HL-60 (cell line): ENCODE results near the gene SMO.

Experiments used
- DNase-seq, 2 experiments: peaks; one replicate each; pipeline ENCODE4 v3.0.0-alpha.2; 2010 to 2020; ENCODE audit warnings: low read depth in 1 of 2, low spot score in 1 of 2
- H3K27ac ChIP-seq: fragments of 250-450 bp; sonication (Bioruptor Pico); replicated peaks from 2 replicates; pipeline ENCODE4 v1.5.1; 2020; ENCODE audit warnings: mild to moderate bottlenecking, moderate library complexity
- H3K27me3 ChIP-seq: fragments of 250-450 bp; sonication (Bioruptor Pico); 2 replicates; pipeline ENCODE4 v1.5.1; 2021; ENCODE audit warnings: mild to moderate bottlenecking, moderate library complexity; ENCODE audit not compliant: insufficient read depth, poor library complexity, severe bottlenecking
- H3K4me3 ChIP-seq: replicated peaks from 2 replicates; pipeline ENCODE4 v1.5.1; 2011; ENCODE audit warnings: mild to moderate bottlenecking, control low read depth, low read length; ENCODE audit not compliant: insufficient read depth
- GABPA ChIP-seq: IDR thresholded peaks from 2 replicates; pipeline ENCODE4 v1.6.1; 2012; ENCODE audit warnings: low read depth
- POLR2AphosphoS5 ChIP-seq: IDR thresholded peaks from 2 replicates; pipeline ENCODE4 v1.6.1; 2012; ENCODE audit warnings: low read depth
- SPI1 ChIP-seq: IDR thresholded peaks from 2 replicates; pipeline ENCODE4 v1.6.1; 2012; ENCODE audit warnings: low read depth, mild to moderate bottlenecking, borderline replicate concordance
- TF ChIP-seq, protein P1 (sequence below): IDR thresholded peaks from 2 replicates; pipeline ENCODE4 v1.6.1; 2012; ENCODE audit warnings: low read depth; ENCODE audit not compliant: insufficient replicate concordance
- TF ChIP-seq, protein P2 (sequence below): IDR thresholded peaks from one replicate; pipeline ENCODE4 v1.5.1; 2011; ENCODE audit warnings: low read length, control low read depth, inconsistent platforms; ENCODE audit not compliant: insufficient read depth

The SMO gene

GRCh38 chr7:129167817-129168216 lies 20.6 kb upstream of the SMO start:
- Histone ChIP-seq H3K27me3 (no peaks in the 10 kb centered on the region), H3K4me3 (no peak overlapping the region), H3K27ac (no peak overlapping the region)
- no peak for DNase-seq
- TF ChIP-seq, protein P1, sequence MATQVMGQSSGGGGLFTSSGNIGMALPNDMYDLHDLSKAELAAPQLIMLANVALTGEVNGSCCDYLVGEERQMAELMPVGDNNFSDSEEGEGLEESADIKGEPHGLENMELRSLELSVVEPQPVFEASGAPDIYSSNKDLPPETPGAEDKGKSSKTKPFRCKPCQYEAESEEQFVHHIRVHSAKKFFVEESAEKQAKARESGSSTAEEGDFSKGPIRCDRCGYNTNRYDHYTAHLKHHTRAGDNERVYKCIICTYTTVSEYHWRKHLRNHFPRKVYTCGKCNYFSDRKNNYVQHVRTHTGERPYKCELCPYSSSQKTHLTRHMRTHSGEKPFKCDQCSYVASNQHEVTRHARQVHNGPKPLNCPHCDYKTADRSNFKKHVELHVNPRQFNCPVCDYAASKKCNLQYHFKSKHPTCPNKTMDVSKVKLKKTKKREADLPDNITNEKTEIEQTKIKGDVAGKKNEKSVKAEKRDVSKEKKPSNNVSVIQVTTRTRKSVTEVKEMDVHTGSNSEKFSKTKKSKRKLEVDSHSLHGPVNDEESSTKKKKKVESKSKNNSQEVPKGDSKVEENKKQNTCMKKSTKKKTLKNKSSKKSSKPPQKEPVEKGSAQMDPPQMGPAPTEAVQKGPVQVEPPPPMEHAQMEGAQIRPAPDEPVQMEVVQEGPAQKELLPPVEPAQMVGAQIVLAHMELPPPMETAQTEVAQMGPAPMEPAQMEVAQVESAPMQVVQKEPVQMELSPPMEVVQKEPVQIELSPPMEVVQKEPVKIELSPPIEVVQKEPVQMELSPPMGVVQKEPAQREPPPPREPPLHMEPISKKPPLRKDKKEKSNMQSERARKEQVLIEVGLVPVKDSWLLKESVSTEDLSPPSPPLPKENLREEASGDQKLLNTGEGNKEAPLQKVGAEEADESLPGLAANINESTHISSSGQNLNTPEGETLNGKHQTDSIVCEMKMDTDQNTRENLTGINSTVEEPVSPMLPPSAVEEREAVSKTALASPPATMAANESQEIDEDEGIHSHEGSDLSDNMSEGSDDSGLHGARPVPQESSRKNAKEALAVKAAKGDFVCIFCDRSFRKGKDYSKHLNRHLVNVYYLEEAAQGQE = no peak
- no peak for TF ChIP-seq SPI1
- TF ChIP-seq, protein P2, sequence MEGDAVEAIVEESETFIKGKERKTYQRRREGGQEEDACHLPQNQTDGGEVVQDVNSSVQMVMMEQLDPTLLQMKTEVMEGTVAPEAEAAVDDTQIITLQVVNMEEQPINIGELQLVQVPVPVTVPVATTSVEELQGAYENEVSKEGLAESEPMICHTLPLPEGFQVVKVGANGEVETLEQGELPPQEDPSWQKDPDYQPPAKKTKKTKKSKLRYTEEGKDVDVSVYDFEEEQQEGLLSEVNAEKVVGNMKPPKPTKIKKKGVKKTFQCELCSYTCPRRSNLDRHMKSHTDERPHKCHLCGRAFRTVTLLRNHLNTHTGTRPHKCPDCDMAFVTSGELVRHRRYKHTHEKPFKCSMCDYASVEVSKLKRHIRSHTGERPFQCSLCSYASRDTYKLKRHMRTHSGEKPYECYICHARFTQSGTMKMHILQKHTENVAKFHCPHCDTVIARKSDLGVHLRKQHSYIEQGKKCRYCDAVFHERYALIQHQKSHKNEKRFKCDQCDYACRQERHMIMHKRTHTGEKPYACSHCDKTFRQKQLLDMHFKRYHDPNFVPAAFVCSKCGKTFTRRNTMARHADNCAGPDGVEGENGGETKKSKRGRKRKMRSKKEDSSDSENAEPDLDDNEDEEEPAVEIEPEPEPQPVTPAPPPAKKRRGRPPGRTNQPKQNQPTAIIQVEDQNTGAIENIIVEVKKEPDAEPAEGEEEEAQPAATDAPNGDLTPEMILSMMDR = no peak
- TF ChIP-seq POLR2AphosphoS5 = no peak
- TF ChIP-seq GABPA = no peak

- no peak overlapping the region for H3K27ac ChIP-seq
- TF ChIP-seq SPI1 = no peak
- TF ChIP-seq, protein P1 = no peak
- no peak for TF ChIP-seq GABPA
- TF ChIP-seq, protein P2 = no peak
- no peak for TF ChIP-seq POLR2AphosphoS5
- no peak for DNase-seq
- H3K27me3 ChIP-seq = no peaks in the 10 kb centered on the region
- H3K4me3 ChIP-seq = no peak overlapping the region
Observed at GRCh38 chr7:129168231-129169021, 20.0 kb upstream of the SMO start.

- peak overlapping the region; percentile 28 for H3K4me3 ChIP-seq
- H3K27ac ChIP-seq = no peak overlapping the region
- TF ChIP-seq POLR2AphosphoS5 (no peak), GABPA (no peak), SPI1 (no peak)
- TF ChIP-seq, protein P2 = no peak
- TF ChIP-seq, protein P1 = no peak
- no peaks in the 10 kb centered on the region for H3K27me3 ChIP-seq
- DNase-seq = no peak
Observed at GRCh38 chr7:129169171-129169671, 19.2 kb upstream of the SMO start.
